Spleen (tissue), 11 donors: Measurements from ENCODE around the gene CAMTA1. TPM values are rescaled to one million over a fixed set of nuclear protein-coding genes. Genes with fewer than 3 reads are reported as not detected.
A peak's percentile ranks its signal among the peaks of the same experiment; 100 is the strongest.

Experiments used
- DNase-seq: peaks from one replicate; pipeline ENCODE4 v3.0.0-alpha.2; 2020
- H3K27ac ChIP-seq, 8 donors: fragments of 200-600 bp; sonication (generic) in 7 of 8; 1 replicate in 4 of 8; 2 replicates in 4 of 8; pipeline versions ENCODE4 v1.5.0 to v1.8.0; 2016 to 2021; ENCODE audit warnings: inconsistent platforms in 4 of 8, mild to moderate bottlenecking in 4 of 8, moderate library complexity in 1 of 8
- H3K27me3 ChIP-seq, 7 donors: fragments of 200-600 bp; sonication (generic) in 6 of 7; replicated peaks in 1 of 7; 1 replicate in 4 of 7; 2 replicates in 3 of 7; pipeline versions ENCODE4 v1.5.0 to v1.8.0; 2016 to 2021; ENCODE audit warnings: inconsistent platforms in 3 of 7, mild to moderate bottlenecking in 1 of 7
- H3K36me3 ChIP-seq, 6 donors: fragments of 200-600 bp; sonication (generic) in 5 of 6; 1 replicate in 4 of 6; 2 replicates in 2 of 6; pipeline versions ENCODE4 v1.5.0 to v1.8.0; 2016 to 2021; ENCODE audit warnings: inconsistent platforms in 2 of 6
- H3K4me1 ChIP-seq, 6 donors: fragments of 200-600 bp; sonication (generic) in 5 of 6; 1 replicate in 3 of 6; 2 replicates in 3 of 6; pipeline versions ENCODE4 v1.5.0 to v1.8.0; 2016 to 2021; ENCODE audit warnings: inconsistent platforms in 3 of 6
- H3K4me3 ChIP-seq, 8 donors: fragments of 200-600 bp; sonication (generic) in 7 of 8; 1 replicate in 4 of 8; 2 replicates in 4 of 8; pipeline versions ENCODE4 v1.5.0 to v1.8.0; 2016 to 2021; ENCODE audit warnings: inconsistent platforms in 4 of 8, mild to moderate bottlenecking in 4 of 8, moderate library complexity in 2 of 8
- H3K9me3 ChIP-seq, 8 donors: fragments of 200-600 bp; sonication (generic) in 7 of 8; 1 replicate in 4 of 8; 2 replicates in 4 of 8; pipeline versions ENCODE4 v1.5.0 to v1.8.0; 2016 to 2021; ENCODE audit warnings: inconsistent platforms in 4 of 8
- POLR2A ChIP-seq, 3 donors: fragments of 450-650 bp; IDR thresholded peaks; one replicate each; pipeline ENCODE4 v1.5.1; 2017; ENCODE audit warnings: antibody characterized with exemption in 3 of 3, mild to moderate bottlenecking in 1 of 3
- POLR2AphosphoS5 ChIP-seq, 3 donors: sonication (generic); formaldehyde crosslinking; IDR thresholded peaks; one replicate each; pipeline ENCODE4 v1.5.1; 2017; ENCODE audit warnings: antibody characterized with exemption in 3 of 3
- WGBS, 5 donors: extraction: QIAGEN DNeasy Blood & Tissue Kit in 3 of 5; methylation state at CpG; one replicate each; pipeline versions ENCODE4 v1.1.5 to v1.1.7; 2013 to 2018; 5-methylcytosine and 5-hydroxymethylcytosine counted together
- intact Hi-C: fragments of 100-400 bp; cut with DNase I; formaldehyde crosslinking; loops from one replicate; pipeline ENCODE4 v1.15.0; 2023; ENCODE audit warnings: low total_unique reads
- polyA plus RNA-seq, 3 donors: library from polyadenylated mRNA; stranded (reverse); fragments of 200-250 nt; gene quantifications; one replicate each; pipeline ENCODE4 v1.2.1, GENCODE V29; 2013
- total RNA-seq, 7 donors: library from RNA; depleted of rRNA in 3 of 7; stranded (reverse); fragments of >200 nt in 3 of 7; fragmentation: NEBNext Ultra II Directional in 4 of 7; extraction: Animal tissue kit (Norgen Biotek cat#: 25700) in 4 of 7; gene quantifications; one replicate each; pipeline versions ENCODE4 v1.1.0 to v1.2.1, GENCODE V29; 2016 to 2021
- TF ChIP-seq, protein P1 (sequence below), 11 experiments: fragments of 200-600 bp in 7 of 11; fragments of 450-650 bp in 4 of 11; sonication (generic) in 4 of 11; IDR thresholded peaks in 8 of 11; conservative IDR thresholded peaks in 3 of 11; 1 replicate in 7 of 11; 2 replicates in 4 of 11; pipeline versions ENCODE4 v1.4.0 to v1.8.0; 2016 to 2021; ENCODE audit warnings: antibody characterized with exemption in 11 of 11, inconsistent platforms in 4 of 11, mild to moderate bottlenecking in 1 of 11
- donor health status: healthy with polysubstance abuse.
- donor health status: DM: no; HTN: no; CAD: no; lungs with moderate emphysema.
- donor health status: DM: no; HTN: no; CAD: no.
- donor health status: Bipolar disorder and iron deficiency.
- donor health status: healthy.
- donor health status: DM: no; HTN: no; CAD: no.
- donor health status: DM: yes; HTN: yes; CAD: no.

Gene CAMTA1
- total and polyA plus RNA-seq, 10 donors: 53.0 to 106 (median 77.3) TPM

DNA sequence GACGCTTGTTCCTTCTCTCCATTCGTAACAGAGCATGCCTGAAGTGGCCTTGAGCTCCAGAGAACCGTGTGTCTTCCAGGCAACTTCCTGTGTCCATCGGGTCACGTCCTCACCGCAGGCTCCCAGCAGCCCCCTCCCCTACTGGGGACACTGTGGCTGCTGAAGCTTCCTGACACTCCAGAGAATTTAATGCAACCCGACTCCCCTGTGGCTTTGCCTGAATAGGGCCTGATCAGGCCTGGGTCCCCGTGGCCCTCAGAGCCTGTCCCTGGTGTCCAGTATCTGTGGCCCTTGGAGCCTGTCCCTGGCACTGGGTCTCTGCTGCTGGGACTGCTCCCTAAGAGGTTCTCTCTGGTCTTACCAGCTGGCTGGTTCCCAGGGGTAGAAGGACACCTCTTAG, 766.2 kb downstream of the CAMTA1 start:
- peak; percentile 45 for DNase-seq
- Histone ChIP-seq H3K27me3 (peaks cover 0 to 11% (median 0%) of the 10 kb centered on the region in 7 donors), H3K4me3 (no peak overlapping the region), H3K9me3 (peaks cover 0 to 5% (median 0%) of the 10 kb centered on the region in 8 donors), H3K36me3 (no peaks in the 10 kb centered on the region), H3K27ac (peak overlapping the region in 6 of 8 donors; percentile 29 to 75 (median 70)), H3K4me1 (peaks cover 16 to 48% (median 34%) of the 10 kb centered on the region in 6 donors)
- intact Hi-C loops: no loop called here
- WGBS, 5 donors: 36 to 60% (median 52%) methylated on average over 8 of the region's 8 CpGs
- TF ChIP-seq POLR2A (IDR thresholded peaks at IDR 0.05) (no peak), POLR2AphosphoS5 (IDR thresholded peaks at IDR 0.05) (no peak)
- TF ChIP-seq, protein P1, sequence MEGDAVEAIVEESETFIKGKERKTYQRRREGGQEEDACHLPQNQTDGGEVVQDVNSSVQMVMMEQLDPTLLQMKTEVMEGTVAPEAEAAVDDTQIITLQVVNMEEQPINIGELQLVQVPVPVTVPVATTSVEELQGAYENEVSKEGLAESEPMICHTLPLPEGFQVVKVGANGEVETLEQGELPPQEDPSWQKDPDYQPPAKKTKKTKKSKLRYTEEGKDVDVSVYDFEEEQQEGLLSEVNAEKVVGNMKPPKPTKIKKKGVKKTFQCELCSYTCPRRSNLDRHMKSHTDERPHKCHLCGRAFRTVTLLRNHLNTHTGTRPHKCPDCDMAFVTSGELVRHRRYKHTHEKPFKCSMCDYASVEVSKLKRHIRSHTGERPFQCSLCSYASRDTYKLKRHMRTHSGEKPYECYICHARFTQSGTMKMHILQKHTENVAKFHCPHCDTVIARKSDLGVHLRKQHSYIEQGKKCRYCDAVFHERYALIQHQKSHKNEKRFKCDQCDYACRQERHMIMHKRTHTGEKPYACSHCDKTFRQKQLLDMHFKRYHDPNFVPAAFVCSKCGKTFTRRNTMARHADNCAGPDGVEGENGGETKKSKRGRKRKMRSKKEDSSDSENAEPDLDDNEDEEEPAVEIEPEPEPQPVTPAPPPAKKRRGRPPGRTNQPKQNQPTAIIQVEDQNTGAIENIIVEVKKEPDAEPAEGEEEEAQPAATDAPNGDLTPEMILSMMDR (IDR thresholded peaks at IDR 0.05 in 8 of 11, conservative IDR thresholded peaks at IDR 0.05 in 3 of 11): no peak

DNA sequence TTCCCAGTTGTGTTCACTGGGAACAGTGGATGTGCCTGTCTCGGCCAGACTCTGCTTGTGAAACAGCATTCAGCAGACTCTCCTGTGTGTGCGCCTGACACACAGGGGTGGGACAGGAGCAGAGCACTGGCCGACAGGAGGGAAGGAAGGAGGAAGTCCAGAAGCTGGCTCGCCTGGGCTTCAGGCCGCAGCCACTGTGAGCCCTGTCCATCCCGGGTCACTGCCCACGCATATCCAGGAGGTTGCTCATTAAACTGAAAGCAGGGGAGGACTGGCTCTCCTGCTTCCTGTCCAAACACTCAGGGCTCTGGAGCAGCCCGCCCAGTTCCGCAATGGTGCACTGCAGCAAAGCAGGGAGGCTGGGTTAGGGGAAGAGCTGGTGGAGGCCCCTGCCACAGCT, 767.1 kb downstream of the CAMTA1 start:
- Histone ChIP-seq H3K36me3 (no peaks in the 10 kb centered on the region), H3K27me3 (peaks cover 0 to 11% (median 0%) of the 10 kb centered on the region in 7 donors), H3K4me3 (no peak overlapping the region), H3K4me1 (peaks cover 16 to 53% (median 34%) of the 10 kb centered on the region in 6 donors), H3K9me3 (peaks cover 0 to 5% (median 0%) of the 10 kb centered on the region in 8 donors), H3K27ac (peak overlapping the region in 7 of 8 donors; percentile 13 to 75 (median 68))
- intact Hi-C loops: no loop called here
- DNase-seq: peak; percentile 85
- TF ChIP-seq POLR2AphosphoS5 (IDR thresholded peaks at IDR 0.05) (peak; percentile 67 to 81 (median 76)), POLR2A (IDR thresholded peaks at IDR 0.05) (no peak)
- TF ChIP-seq, protein P1 (IDR thresholded peaks at IDR 0.05 in 8 of 11, conservative IDR thresholded peaks at IDR 0.05 in 3 of 11): no peak
- 41 to 76% (median 57%) methylated on average over 9 of the region's 9 CpGs for WGBS, 5 donors

DNA sequence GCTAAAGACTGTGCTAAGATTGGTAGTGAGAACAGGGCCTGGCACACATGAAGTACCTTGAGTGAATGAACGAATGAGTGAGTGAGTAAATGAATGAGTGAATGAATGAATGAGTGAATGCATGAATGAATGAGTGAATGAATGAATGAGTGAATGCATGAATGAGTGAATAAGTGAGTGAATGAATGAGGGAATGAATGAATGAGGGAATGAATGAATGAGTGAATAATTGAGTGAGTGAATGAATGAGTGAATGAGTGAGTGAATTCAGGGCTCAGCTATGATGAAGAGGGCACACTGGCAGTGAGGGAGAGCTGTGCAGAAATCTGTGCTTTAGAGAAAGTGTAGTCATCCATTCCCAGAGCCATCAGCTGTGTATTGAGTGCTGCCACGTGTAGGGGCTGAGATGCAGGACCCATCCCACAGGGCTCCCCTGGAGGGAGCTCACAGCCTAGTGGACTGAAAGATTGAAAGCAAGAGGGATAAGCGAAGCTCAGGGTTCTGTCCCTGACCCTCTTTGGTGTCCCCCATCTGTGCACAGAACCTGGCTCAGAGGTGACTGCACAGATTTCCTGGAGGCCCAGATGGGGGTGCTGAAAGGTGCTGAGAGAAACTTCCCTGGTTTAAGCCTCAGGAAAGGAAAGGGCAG, 767.9 kb downstream of the CAMTA1 start:
- Histone ChIP-seq H3K9me3 (peaks cover 0 to 5% (median 0%) of the 10 kb centered on the region in 8 donors), H3K4me3 (no peak overlapping the region), H3K36me3 (no peaks in the 10 kb centered on the region), H3K4me1 (peaks cover 16 to 56% (median 34%) of the 10 kb centered on the region in 6 donors), H3K27ac (peak overlapping the region in 5 of 8 donors; percentile 58 to 75 (median 72)), H3K27me3 (peaks cover 0 to 11% (median 0%) of the 10 kb centered on the region in 7 donors)
- TF ChIP-seq POLR2A (IDR thresholded peaks at IDR 0.05) (no peak), POLR2AphosphoS5 (IDR thresholded peaks at IDR 0.05) (no peak)
- TF ChIP-seq, protein P1 (IDR thresholded peaks at IDR 0.05 in 8 of 11, conservative IDR thresholded peaks at IDR 0.05 in 3 of 11): no peak
- WGBS, 5 donors: 57 to 70% (median 65%) methylated on average over 3 of the region's 3 CpGs
- DNase-seq: peak; percentile 21
- intact Hi-C loops: no loop called here
